AG04449 (cell line): Measurements from ENCODE around the gene R3HDML.

Source experiments
- CTCF ChIA-PET: fragments of 350-600 bp; formaldehyde crosslinking; extraction: SDS; loops from one replicate; lab custom pipeline; 2021; ENCODE audit warnings: antibody characterized with exemption; lab: Yijun Ruan, JAX
- POLR2A ChIA-PET: fragments of 400-600, 350-600 bp; formaldehyde crosslinking; extraction: SDS; loops from one replicate; lab custom pipeline; 2020; ENCODE audit warnings: antibody characterized with exemption, inconsistent platforms; lab: Yijun Ruan, JAX
- DNase-seq: peaks from one replicate; pipeline ENCODE4 v3.0.0-alpha.2; 2010; ENCODE audit warnings: low read depth, low spot score
- H3K4me3 ChIP-seq: 2 replicates; pipeline ENCODE4 v1.5.1; 2011; ENCODE audit warnings: low read depth, mild to moderate bottlenecking, control low read depth, low read length
- CTCF ChIP-seq: IDR thresholded peaks from one replicate; pipeline ENCODE4 v1.5.1; 2011; ENCODE audit warnings: mild to moderate bottlenecking, moderate library complexity, low read length, control low read depth, inconsistent platforms; ENCODE audit not compliant: insufficient read depth; ENCODE audit errors: missing control alignments

R3HDML gene

DNA sequence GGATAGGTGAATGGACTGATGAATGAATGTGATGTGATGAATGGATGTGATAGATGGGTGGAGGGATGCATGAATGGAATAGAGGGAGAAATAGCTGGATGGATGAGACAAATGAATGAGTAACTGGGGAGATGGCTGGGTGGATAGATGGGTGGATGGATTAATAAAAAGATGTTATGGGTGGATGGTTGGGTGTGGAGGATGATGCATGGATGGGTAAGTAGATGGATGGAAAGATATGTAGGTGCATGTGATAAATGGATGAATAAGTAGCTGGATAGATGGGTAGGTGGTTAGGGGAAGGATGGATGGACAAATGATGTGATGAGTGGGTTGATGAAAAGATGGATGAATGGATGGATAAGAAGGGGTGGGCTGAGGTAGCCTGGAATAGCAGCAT lies 23.4 kb downstream of the R3HDML start:
- ChIA-PET POLR2A (no interaction called here), CTCF (interaction anchor here (1.1 to 1.7 kb wide), 2 partner anchors 49 to 143 kb away, joined by 3 to 12 read pairs; partner anchors contain the start of gene FITM2)

GRCh38 chr20:44361021-44361420 lies 24.2 kb downstream of the R3HDML start:
- TF ChIP-seq CTCF = no peak
- POLR2A ChIA-PET = no interaction called here
- DNase-seq = no peak
- H3K4me3 ChIP-seq = no peak overlapping the region
- CTCF ChIA-PET = interaction anchor here (1.1 to 1.7 kb wide), 2 partner anchors 50 to 144 kb away, joined by 3 to 12 read pairs; partner anchors contain the start of gene FITM2

More for the DNA sequence above, 23.4 kb downstream of the R3HDML start:
- TF ChIP-seq CTCF = no peak
- H3K4me3 ChIP-seq = no peak overlapping the region
- no peak for DNase-seq

DNA sequence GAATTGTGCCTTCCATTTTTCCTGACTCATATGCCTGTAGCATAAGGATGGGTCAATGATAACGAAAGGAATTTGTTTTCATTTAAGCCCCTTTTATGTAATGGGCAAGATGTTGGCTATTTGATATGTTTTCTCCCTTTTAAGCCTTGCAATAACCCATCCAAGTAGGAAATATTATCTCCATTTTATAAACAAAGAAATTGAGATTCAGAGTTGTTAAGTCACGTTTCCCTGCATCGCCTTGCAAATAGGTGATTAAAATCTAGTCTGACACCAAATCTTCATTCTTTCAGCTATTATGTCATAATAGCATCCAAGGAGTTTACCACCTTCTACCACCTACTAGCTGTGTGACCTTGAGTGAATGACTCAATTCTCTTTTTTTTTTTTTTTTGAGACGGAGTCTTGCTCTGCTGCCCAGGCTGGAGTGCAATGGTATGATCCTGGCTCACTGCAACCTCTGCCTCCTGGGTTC lies 25.7 kb downstream of the R3HDML start:
- no peak overlapping the region for H3K4me3 ChIP-seq
- CTCF ChIA-PET = interaction anchor here (0.7 kb wide), 1 partner anchor 109 kb away, joined by 3 read pairs; no protein-coding TSS in a partner anchor
- no peak for DNase-seq
- no peak for TF ChIP-seq CTCF
- POLR2A ChIA-PET = no interaction called here

- TF ChIP-seq CTCF = no peak
- no peak overlapping the region for H3K4me3 ChIP-seq
- ChIA-PET CTCF (no interaction called here), POLR2A (no interaction called here)
- no peak for DNase-seq
These were observed 27.2 kb downstream of the R3HDML start for GRCh38 chr20:44364068-44364467.

- H3K4me3 ChIP-seq = no peak overlapping the region
- ChIA-PET CTCF (interaction anchor here (1.4 kb wide), 1 partner anchor 20 kb away, joined by 8 read pairs; no protein-coding TSS in a partner anchor), POLR2A (no interaction called here)
- no peak for TF ChIP-seq CTCF
- DNase-seq = no peak
These were observed 27.9 kb downstream of the R3HDML start for GRCh38 chr20:44364780-44365179.

DNA sequence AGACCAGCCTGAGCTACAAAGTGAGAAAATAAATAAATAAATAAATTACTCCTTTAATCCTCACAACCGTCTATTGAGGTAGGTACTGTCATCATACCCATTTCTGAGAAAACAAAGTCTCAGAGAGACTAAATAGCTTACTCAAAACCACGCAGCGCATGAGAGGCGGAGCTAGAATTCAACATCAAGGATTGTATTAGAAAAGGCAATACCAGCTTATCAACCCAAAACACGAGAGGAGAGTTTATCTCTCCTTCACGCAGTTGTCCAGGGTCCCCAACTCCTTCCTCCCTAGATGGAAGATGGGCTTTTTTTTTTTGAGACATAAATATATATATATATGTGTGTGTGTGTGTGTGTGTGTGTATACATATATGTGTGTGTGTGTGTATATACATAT lies 30.9 kb downstream of the R3HDML start:
- ChIA-PET CTCF (interaction anchor here (0.8 to 2.6 kb wide), 5 partner anchors 13 to 150 kb away, joined by 3 to 18 read pairs (median 3); partner anchors contain the start of gene FITM2), POLR2A (no interaction called here)
- no peak for DNase-seq
- TF ChIP-seq CTCF = no peak
- H3K4me3 ChIP-seq = no peak overlapping the region
